Measurements from ENCODE around the gene SMS. TPM values are rescaled to one million over a fixed set of nuclear protein-coding genes. Genes with fewer than 3 reads are reported as not detected.

SMS gene
- total RNA-seq (69.9 TPM), polyA plus RNA-seq (ENCODE audit: insufficient read depth in 1 of 8, insufficient read length in 8 of 8, low replicate concordance in 1 of 8) (10 to 100 TPM; 66.1 to 79.4 (median 71.7) TPM)
- long read RNA-seq, donor 1, transcript SMS-202 (11 exons, 1,837 nt), result major isoform, 12 of 31 reads
- long read RNA-seq, donor 1, partial matches to known transcripts, result 18 of 31 reads
- long read RNA-seq, donor 1, other reads (novel, unspliced or antisense), result 0 of 31 reads
- long read RNA-seq, donor 2, partial matches to known transcripts, result 0 of 3 reads
- long read RNA-seq, donor 2, other reads (novel, unspliced or antisense), result 0 of 3 reads
- long read RNA-seq, donor 3, transcript SMS-202 (11 exons, 1,837 nt), result major isoform, 14 of 32 reads
- long read RNA-seq, donor 3, partial matches to known transcripts, result 18 of 32 reads
- long read RNA-seq, donor 3, other reads (novel, unspliced or antisense), result 0 of 32 reads
- long read RNA-seq, donor 4, transcript SMS-202 (11 exons, 1,837 nt), result major isoform, 12 of 30 reads
- long read RNA-seq, donor 4, partial matches to known transcripts, result 18 of 30 reads
- long read RNA-seq, donor 4, other reads (novel, unspliced or antisense), result 0 of 30 reads
- long read RNA-seq, donor 5, transcript SMS-202 (11 exons, 1,837 nt), result major isoform, 36 of 120 reads
- long read RNA-seq, donor 5, partial matches to known transcripts, result 84 of 120 reads
- long read RNA-seq, donor 5, other reads (novel, unspliced or antisense), result 0 of 120 reads
- long read RNA-seq, donor 6, transcript SMS-202 (11 exons, 1,837 nt), result major isoform, 28 of 137 reads
- long read RNA-seq, donor 6, partial matches to known transcripts, result 109 of 137 reads
- long read RNA-seq, donor 6, other reads (novel, unspliced or antisense), result 0 of 137 reads
- long read RNA-seq, donor 7, transcript SMS-202 (11 exons, 1,837 nt), result major isoform, 18 of 71 reads
- long read RNA-seq, donor 7, partial matches to known transcripts, result 53 of 71 reads
- long read RNA-seq, donor 7, other reads (novel, unspliced or antisense), result 0 of 71 reads
- long read RNA-seq, donor 8, transcript SMS-202 (11 exons, 1,837 nt), result major isoform, 22 of 94 reads
- long read RNA-seq, donor 8, partial matches to known transcripts, result 71 of 94 reads
- long read RNA-seq, donor 8, other reads (novel, unspliced or antisense), result 0 of 94 reads
- long read RNA-seq, donor 9, transcript SMS-202 (11 exons, 1,837 nt), result major isoform, 8 of 113 reads
- long read RNA-seq, donor 9, partial matches to known transcripts, result 105 of 113 reads
- long read RNA-seq, donor 9, other reads (novel, unspliced or antisense), result 0 of 113 reads
- long read RNA-seq, donor 10, transcript SMS-202 (11 exons, 1,837 nt), result major isoform, 14 of 58 reads
- long read RNA-seq, donor 10, partial matches to known transcripts, result 43 of 58 reads
- long read RNA-seq, donor 10, other reads (novel, unspliced or antisense), result 0 of 58 reads
- long read RNA-seq, donor 11, transcript SMS-202 (11 exons, 1,837 nt), result major isoform, 5 of 49 reads
- long read RNA-seq, donor 11, partial matches to known transcripts, result 44 of 49 reads
- long read RNA-seq, donor 11, other reads (novel, unspliced or antisense), result 0 of 49 reads

DNA sequence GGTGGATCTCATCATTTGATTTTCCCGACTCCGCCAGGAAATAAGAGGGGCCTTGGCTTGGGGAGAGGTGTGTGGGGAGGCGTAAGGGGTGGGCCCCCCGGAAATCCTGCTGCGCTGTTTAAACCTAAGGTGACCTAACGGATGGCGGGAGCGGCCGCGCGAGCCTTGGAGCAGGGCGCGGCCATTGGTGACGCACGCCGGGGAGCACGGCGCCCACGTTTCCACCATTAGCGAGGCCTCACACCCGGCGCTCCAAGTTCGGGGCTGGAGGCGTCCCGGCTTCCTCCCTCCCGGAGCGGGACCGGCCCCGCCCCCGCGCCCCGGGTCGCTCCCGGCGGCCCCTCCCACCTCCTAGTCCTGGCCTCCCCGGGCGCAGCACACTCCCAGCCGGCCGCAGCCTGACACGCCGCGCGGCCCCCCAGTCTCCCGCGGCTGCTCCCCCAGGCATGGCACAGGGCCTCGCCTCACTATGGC, at the start of gene SMS:
Gene SMS, plus strand, starts transcription at position 354 of the 474 bp plus-strand sequence. Its CDS starts 116 bp downstream, at position 470.
- WGBS (ENCODE audit: insufficient coverage), result 13% methylated on average over 44 of the region's 46 CpGs
- no peaks in the 10 kb centered on the region for H3K9me3 ChIP-seq (replicated peaks; ENCODE audit: control insufficient read depth, low read depth, low read length)
- peaks cover 4% of the 10 kb centered on the region for H3K4me1 ChIP-seq (ENCODE audit: control insufficient read depth, insufficient read depth, low read length)
- H3K27me3 ChIP-seq (ENCODE audit: control insufficient read depth, insufficient read depth, low read length), result peaks cover 13% of the 10 kb centered on the region
- peak within 1 kb of the TSS; percentile 46 for H3K4me3 ChIP-seq (ENCODE audit: low read length)
- H3K36me3 ChIP-seq (ENCODE audit: control insufficient read depth, insufficient read depth, low read length), result no peaks in the 10 kb centered on the region
- peak within 1 kb of the TSS; percentile 85 for H3K27ac ChIP-seq (ENCODE audit: low read length)
- peak; percentile 90 for DNase-seq

DNA sequence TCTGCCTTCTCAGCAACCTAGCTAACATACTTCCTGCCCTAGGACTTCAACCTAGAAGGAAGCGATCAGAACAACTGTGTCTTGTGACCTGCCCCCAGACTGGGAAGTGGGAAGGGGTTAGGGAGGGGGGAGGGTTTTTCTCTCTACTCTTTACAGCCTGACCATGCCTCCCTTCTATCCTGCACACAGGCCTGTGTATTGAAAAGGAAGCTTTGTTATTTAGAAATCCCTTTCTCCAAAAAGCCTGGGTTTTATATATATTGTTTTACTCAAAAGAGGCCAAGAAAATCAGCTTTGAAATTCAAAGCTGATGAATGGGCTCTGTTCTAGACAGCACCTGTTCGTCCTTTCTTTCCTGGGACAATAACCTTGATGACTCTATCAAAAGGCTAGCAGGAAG, 35.2 kb upstream of the SMS start:
- no peaks in the 10 kb centered on the region for H3K9me3 ChIP-seq (replicated peaks; ENCODE audit: control insufficient read depth, low read depth, low read length)
- WGBS (ENCODE audit: insufficient coverage), result no CpG with 5 or more reads among the region's 2 CpGs
- no peak overlapping the region for H3K27ac ChIP-seq (ENCODE audit: low read length)
- no peaks in the 10 kb centered on the region for H3K4me1 ChIP-seq (ENCODE audit: control insufficient read depth, insufficient read depth, low read length)
- H3K4me3 ChIP-seq (ENCODE audit: low read length), result no peak overlapping the region
- H3K27me3 ChIP-seq (ENCODE audit: control insufficient read depth, insufficient read depth, low read length), result no peaks in the 10 kb centered on the region
- no peaks in the 10 kb centered on the region for H3K36me3 ChIP-seq (ENCODE audit: control insufficient read depth, insufficient read depth, low read length)
- DNase-seq, result peak; percentile 25

DNA sequence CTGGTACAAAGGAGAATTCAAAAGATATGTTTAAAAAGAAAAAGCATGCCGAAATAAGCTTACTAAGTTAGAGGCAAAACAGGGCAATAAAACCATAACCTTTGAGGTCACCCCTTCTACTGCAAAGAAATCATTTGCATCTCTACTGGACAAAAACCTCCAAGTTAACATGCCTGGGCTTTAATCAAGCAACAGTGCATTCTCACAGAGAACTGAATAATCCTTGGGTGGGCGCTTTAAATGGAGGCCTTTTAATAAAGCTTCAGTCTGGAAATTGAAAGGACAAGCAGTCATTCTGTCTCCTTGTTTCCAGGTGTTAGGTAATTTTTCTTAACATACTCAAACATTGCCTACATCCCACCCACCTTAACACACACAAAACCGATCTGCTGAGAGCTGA, 34.6 kb upstream of the SMS start:
- no peak overlapping the region for H3K27ac ChIP-seq (ENCODE audit: low read length)
- WGBS (ENCODE audit: insufficient coverage), result 80% methylated on average over 1 of the region's 3 CpGs
- H3K36me3 ChIP-seq (ENCODE audit: control insufficient read depth, insufficient read depth, low read length), result no peaks in the 10 kb centered on the region

DNA sequence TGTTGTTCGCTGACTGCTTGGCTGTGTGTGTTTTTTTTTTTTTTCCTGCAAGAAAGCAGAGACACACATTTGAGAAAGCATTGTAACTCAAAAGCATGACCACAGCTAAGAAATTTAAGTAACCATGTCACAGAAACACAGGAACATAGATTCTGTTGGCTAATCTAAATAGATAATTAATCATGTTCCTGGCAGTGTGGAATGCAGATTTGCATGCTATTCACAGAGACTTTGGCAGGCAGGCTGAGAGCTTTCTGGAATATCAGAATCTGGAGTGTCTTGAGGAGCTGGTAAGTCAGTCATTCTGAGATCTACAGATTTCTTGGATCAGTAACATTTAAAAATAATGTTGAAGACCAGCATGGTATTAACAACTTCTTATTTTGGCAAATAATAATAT, 33.2 kb upstream of the SMS start:
- Histone ChIP-seq H3K4me3 (ENCODE audit: low read length) (no peak overlapping the region), H3K9me3 (replicated peaks; ENCODE audit: control insufficient read depth, low read depth, low read length) (no peaks in the 10 kb centered on the region), H3K36me3 (ENCODE audit: control insufficient read depth, insufficient read depth, low read length) (no peaks in the 10 kb centered on the region), H3K4me1 (ENCODE audit: control insufficient read depth, insufficient read depth, low read length) (no peaks in the 10 kb centered on the region), H3K27me3 (ENCODE audit: control insufficient read depth, insufficient read depth, low read length) (peaks cover 3% of the 10 kb centered on the region), H3K27ac (ENCODE audit: low read length) (no peak overlapping the region)
- no CpG with 5 or more reads among the region's 1 CpG for WGBS (ENCODE audit: insufficient coverage)
- DNase-seq, result no peak

More for the DNA sequence above, 34.6 kb upstream of the SMS start:
- H3K4me3 ChIP-seq (ENCODE audit: low read length), result no peak overlapping the region
- H3K9me3 ChIP-seq (replicated peaks; ENCODE audit: control insufficient read depth, low read depth, low read length), result no peaks in the 10 kb centered on the region
- no peaks in the 10 kb centered on the region for H3K27me3 ChIP-seq (ENCODE audit: control insufficient read depth, insufficient read depth, low read length)
- no peak for DNase-seq
- H3K4me1 ChIP-seq (ENCODE audit: control insufficient read depth, insufficient read depth, low read length), result no peaks in the 10 kb centered on the region

DNA sequence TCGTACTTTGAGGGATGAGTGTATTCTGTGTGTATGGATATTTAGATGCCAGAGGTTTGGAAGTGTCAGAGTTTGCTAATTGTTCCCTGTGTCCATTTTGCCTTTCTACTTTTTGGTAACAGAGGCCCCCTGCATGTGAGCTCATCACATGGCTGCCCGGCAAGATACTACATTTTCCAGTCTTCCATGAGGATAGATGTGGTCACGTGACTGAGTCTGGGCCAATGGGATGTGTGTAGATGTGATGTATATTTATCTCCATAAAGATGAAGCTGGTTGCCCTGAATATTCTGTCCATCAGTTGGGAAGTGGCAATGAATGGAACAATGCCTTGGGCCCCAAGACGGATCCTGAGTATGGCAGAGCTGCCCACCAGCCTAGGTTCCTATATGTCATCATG, 29.0 kb upstream of the SMS start:
- Histone ChIP-seq H3K27me3 (ENCODE audit: control insufficient read depth, insufficient read depth, low read length) (peaks cover 5% of the 10 kb centered on the region), H3K36me3 (ENCODE audit: control insufficient read depth, insufficient read depth, low read length) (no peaks in the 10 kb centered on the region), H3K4me1 (ENCODE audit: control insufficient read depth, insufficient read depth, low read length) (no peaks in the 10 kb centered on the region), H3K27ac (ENCODE audit: low read length) (no peak overlapping the region), H3K9me3 (replicated peaks; ENCODE audit: control insufficient read depth, low read depth, low read length) (no peaks in the 10 kb centered on the region), H3K4me3 (ENCODE audit: low read length) (no peak overlapping the region)
- 70% methylated on average over 2 of the region's 4 CpGs for WGBS (ENCODE audit: insufficient coverage)
- DNase-seq, result no peak

DNA sequence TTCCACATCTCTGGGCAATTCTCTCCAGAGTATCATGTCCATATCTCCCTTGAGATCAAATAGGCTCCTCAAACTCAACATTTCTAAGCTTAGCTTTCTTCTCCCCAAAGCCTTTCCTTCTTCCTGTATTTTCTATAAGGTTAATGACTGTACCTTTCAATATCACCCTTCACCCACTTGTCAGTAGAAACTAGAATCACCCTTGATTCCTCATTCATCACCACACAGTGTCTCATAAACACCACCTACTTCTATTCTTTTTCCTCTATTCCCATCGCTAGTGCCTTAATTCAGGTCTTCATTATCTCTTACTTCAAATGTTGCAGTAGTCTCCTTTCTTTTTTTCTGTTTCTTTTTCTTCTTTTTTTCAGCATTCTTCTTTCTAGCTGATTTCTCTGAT, 28.3 kb upstream of the SMS start:
- Histone ChIP-seq H3K36me3 (ENCODE audit: control insufficient read depth, insufficient read depth, low read length) (no peaks in the 10 kb centered on the region), H3K4me3 (ENCODE audit: low read length) (no peak overlapping the region), H3K27ac (ENCODE audit: low read length) (no peak overlapping the region), H3K27me3 (ENCODE audit: control insufficient read depth, insufficient read depth, low read length) (peaks cover 5% of the 10 kb centered on the region), H3K4me1 (ENCODE audit: control insufficient read depth, insufficient read depth, low read length) (no peaks in the 10 kb centered on the region), H3K9me3 (replicated peaks; ENCODE audit: control insufficient read depth, low read depth, low read length) (no peaks in the 10 kb centered on the region)
- 60% methylated on average over 1 of the region's 1 CpG for WGBS (ENCODE audit: insufficient coverage)
- no peak for DNase-seq

DNA sequence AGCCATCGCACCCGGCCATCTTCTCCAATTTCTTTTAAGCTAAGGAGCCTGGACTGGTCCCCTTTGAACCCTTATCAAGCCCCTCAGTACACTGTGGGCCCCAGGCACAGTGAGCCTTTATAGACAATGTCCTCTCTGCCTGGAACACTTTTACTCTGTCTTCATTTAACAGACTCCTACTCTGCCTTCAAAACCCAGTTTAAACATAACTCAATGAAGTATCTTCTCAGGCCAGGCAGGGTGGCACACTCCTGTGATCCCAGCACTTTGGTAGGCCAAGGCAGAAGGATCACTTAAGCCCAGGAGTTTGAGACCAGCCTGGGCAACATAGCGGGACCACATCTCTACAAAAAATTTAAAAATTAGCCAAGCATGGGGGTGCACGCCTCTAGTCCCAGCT, 27.5 kb upstream of the SMS start:
- no peak overlapping the region for H3K4me3 ChIP-seq (ENCODE audit: low read length)
- DNase-seq, result no peak
- no peaks in the 10 kb centered on the region for H3K9me3 ChIP-seq (replicated peaks; ENCODE audit: control insufficient read depth, low read depth, low read length)
- WGBS (ENCODE audit: insufficient coverage), result 82% methylated on average over 3 of the region's 4 CpGs
- no peaks in the 10 kb centered on the region for H3K36me3 ChIP-seq (ENCODE audit: control insufficient read depth, insufficient read depth, low read length)
- H3K27ac ChIP-seq (ENCODE audit: low read length), result no peak overlapping the region
- peaks cover 5% of the 10 kb centered on the region for H3K27me3 ChIP-seq (ENCODE audit: control insufficient read depth, insufficient read depth, low read length)
- H3K4me1 ChIP-seq (ENCODE audit: control insufficient read depth, insufficient read depth, low read length), result no peaks in the 10 kb centered on the region

DNA sequence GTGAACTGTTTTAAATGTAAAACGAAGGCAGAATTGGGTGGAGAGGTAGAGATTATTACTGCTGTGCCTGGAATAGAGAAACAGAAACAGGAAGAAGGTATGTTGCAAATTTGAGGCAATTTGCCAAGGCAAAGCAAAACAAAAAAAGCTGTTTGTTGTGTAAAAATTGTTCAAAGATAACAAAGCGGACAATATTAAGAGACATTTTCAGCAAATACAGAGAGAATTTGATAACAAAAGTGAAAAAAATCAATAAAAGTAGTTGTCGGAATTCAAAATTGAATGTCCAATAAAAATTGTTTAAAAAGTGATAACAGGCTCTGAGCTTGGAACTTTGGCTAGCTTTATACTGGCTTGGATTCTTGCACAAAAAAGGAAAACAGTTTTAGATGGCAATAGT, 14.4 kb upstream of the SMS start:
- no peak for DNase-seq
- H3K4me1 ChIP-seq (ENCODE audit: control insufficient read depth, insufficient read depth, low read length), result no peaks in the 10 kb centered on the region
- H3K4me3 ChIP-seq (ENCODE audit: low read length), result no peak overlapping the region
- H3K36me3 ChIP-seq (ENCODE audit: control insufficient read depth, insufficient read depth, low read length), result no peaks in the 10 kb centered on the region
- peak overlapping the region; percentile 29 for H3K27ac ChIP-seq (ENCODE audit: low read length)
- 50% methylated on average over 2 of the region's 3 CpGs for WGBS (ENCODE audit: insufficient coverage)
- H3K9me3 ChIP-seq (replicated peaks; ENCODE audit: control insufficient read depth, low read depth, low read length), result no peaks in the 10 kb centered on the region
- H3K27me3 ChIP-seq (ENCODE audit: control insufficient read depth, insufficient read depth, low read length), result no peaks in the 10 kb centered on the region

DNA sequence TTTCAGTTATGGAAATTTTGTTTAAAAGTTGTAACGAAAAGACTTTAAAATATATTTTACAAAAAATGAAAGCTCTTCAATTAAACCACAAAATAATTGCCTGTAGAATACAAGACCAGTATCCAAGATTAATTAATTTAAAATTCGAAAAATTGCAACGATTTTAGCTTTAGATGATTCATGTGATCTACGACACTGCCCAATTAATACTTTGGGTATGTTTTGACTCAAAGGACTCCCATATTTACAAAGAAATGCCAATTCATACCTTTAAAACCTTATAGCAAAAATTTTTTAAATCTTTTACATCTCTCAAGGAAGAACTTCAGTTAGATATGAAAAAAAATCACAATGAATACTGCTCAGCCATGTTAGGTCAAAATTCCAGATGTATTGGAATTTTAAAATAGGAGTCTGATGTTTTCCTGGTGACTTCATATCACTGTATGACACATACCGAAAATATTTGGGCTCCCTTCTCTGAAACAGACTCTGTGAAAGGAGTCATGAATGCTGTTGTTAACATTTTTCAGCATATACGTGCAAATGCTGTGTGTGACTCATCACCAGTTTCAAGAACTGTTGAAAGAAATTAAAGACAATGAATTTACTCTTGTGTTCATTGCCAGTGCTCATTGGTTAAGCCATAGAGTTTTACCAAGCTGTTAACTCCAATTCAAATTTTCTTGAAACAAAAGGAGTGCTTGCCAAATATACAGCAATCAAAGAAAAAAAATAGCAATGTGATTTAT, 13.8 kb upstream of the SMS start:
- Histone ChIP-seq H3K27ac (ENCODE audit: low read length) (peak overlapping the region; percentile 40), H3K4me1 (ENCODE audit: control insufficient read depth, insufficient read depth, low read length) (no peaks in the 10 kb centered on the region), H3K27me3 (ENCODE audit: control insufficient read depth, insufficient read depth, low read length) (no peaks in the 10 kb centered on the region), H3K9me3 (replicated peaks; ENCODE audit: control insufficient read depth, low read depth, low read length) (no peaks in the 10 kb centered on the region), H3K4me3 (ENCODE audit: low read length) (no peak overlapping the region), H3K36me3 (ENCODE audit: control insufficient read depth, insufficient read depth, low read length) (no peaks in the 10 kb centered on the region)
- DNase-seq, result peak; percentile 81
- no CpG with 5 or more reads among the region's 6 CpGs for WGBS (ENCODE audit: insufficient coverage)

All from muscle of leg (tissue), 16 donors.